Activated B cell treated with CpG ODN at 0.5 μM for 24 hours (primary cell): ENCODE results near the gene MRPS27. TPM values are rescaled to one million over a fixed set of nuclear protein-coding genes. Genes with fewer than 3 reads are reported as not detected.

Source experiments
- ATAC-seq: fragments of 200-7000 bp; cut with Tn5 transposase; one replicate; pipeline ENCODE4 v1.10.0; 2021; ENCODE audit warnings: low read depth, mild to moderate bottlenecking, moderate library complexity
- CTCF ChIA-PET: fragments of 350-600 bp; sonication (Branson Sonifier 250); formaldehyde crosslinking; loops from one replicate; lab custom pipeline; 2021; ENCODE audit warnings: antibody characterized with exemption; lab: Charles Lee
- POLR2A ChIA-PET: fragments of 350-600 bp; sonication (Branson Sonifier 250); formaldehyde crosslinking; loops from one replicate; lab custom pipeline; 2021; ENCODE audit warnings: antibody characterized with exemption; lab: Charles Lee
- DNase-seq: peaks from one replicate; pipeline ENCODE4 v3.0.0; 2022
- H3K27ac Mint-ChIP-seq: one replicate; pipeline ENCODE4 v1.8.0; 2020; ENCODE audit warnings: mixed read lengths
- H3K27me3 Mint-ChIP-seq: one replicate; pipeline ENCODE4 v1.8.0; 2021; ENCODE audit warnings: mixed read lengths
- H3K36me3 Mint-ChIP-seq: one replicate; pipeline ENCODE4 v1.8.0; 2021; ENCODE audit warnings: low read depth, mixed read lengths
- H3K4me1 Mint-ChIP-seq: one replicate; pipeline ENCODE4 v1.8.0; 2021; ENCODE audit warnings: mixed read lengths
- H3K4me3 Mint-ChIP-seq: one replicate; pipeline ENCODE4 v1.8.0; 2020; ENCODE audit warnings: mild to moderate bottlenecking, mixed read lengths
- H3K9me3 Mint-ChIP-seq: one replicate; pipeline ENCODE4 v1.8.0; 2020; ENCODE audit warnings: mixed read lengths
- CTCF ChIP-seq: fragments of 200-600 bp; IDR thresholded peaks from one replicate; pipeline ENCODE4 v1.8.0; 2022; ENCODE audit warnings: antibody characterized with exemption, mild to moderate bottlenecking
- intact Hi-C: fragments of 100-400 bp; cut with micrococcal nuclease; formaldehyde crosslinking; loops from one replicate; pipeline ENCODE4 v1.15.1; 2024
- total RNA-seq: library from RNA; stranded (reverse); gene quantifications from 2 replicates; pipeline ENCODE4 v1.2.3, GENCODE V29; 2022

Gene MRPS27
- total RNA-seq, 1 donor from 2014 or later: 69.2 TPM

DNA sequence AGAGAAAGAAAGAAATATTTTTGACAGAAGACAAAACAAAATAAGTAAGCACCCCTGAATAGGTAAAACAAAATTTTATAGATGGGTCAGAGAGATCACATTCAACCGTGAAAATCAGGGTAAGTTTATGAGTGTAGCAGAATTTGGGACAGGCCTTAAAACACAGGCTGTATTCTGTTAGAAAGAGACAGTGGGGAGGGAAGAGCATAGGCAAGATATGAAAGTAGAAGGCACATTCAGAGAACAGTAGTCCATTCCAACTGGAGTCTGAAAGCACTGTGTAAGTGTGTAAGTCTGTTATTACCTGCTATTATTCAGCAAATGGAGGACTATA, 38.6 kb downstream of the MRPS27 start:
- ATAC-seq (no peak), DNase-seq (no peak)
- Mint-ChIP-seq H3K9me3 (no peaks in the 10 kb centered on the region), H3K27me3 (no peaks in the 10 kb centered on the region), H3K4me3 (no peak overlapping the region), H3K4me1 (peaks cover 20% of the 10 kb centered on the region), H3K36me3 (peaks cover 53% of the 10 kb centered on the region), H3K27ac (no peak overlapping the region)
- intact Hi-C loops: loop anchor here (2.0 kb wide), 1 partner anchor 17 kb away; no protein-coding TSS in a partner anchor
- POLR2A ChIA-PET: interaction anchor here (1.6 kb wide), 1 partner anchor 27 kb away, joined by 4 read pairs; no protein-coding TSS in a partner anchor
- CTCF ChIA-PET: interaction anchor here (1.1 to 1.3 kb wide), 2 partner anchors 24 to 27 kb away, joined by 3 to 6 read pairs; no protein-coding TSS in a partner anchor
- no peak for TF ChIP-seq CTCF

DNA sequence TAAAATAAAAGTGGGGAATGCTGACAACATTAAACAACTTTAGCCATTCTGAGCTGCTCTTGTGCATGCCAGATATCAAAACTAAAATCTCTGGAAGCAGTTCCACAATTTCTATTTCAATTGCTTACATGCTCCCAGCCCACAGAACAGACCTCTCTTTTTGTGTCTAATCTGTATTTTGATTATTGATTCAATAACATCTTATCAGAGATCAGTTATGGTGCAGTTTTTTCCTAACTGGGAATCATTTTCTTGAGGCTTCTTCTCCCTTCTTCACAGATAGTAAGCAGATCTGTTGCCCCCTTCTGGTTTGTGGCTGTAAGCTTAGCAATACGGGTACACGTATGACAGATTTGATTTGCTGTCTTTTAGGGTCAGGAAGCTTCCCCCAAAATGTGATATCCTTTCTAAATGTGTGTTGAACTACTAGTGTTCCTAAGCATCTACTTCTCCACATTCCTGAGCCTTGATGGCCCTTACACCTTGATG, 39.4 kb downstream of the MRPS27 start:
- Mint-ChIP-seq H3K27ac (no peak overlapping the region), H3K9me3 (no peaks in the 10 kb centered on the region), H3K4me1 (peaks cover 15% of the 10 kb centered on the region), H3K27me3 (no peaks in the 10 kb centered on the region), H3K36me3 (peaks cover 56% of the 10 kb centered on the region), H3K4me3 (no peak overlapping the region)
- TF ChIP-seq CTCF: no peak
- ChIA-PET CTCF (interaction anchor here (1.1 to 1.3 kb wide), 2 partner anchors 25 to 28 kb away, joined by 3 to 6 read pairs; no protein-coding TSS in a partner anchor), POLR2A (interaction anchor here (1.6 kb wide), 1 partner anchor 27 kb away, joined by 4 read pairs; no protein-coding TSS in a partner anchor)
- ATAC-seq: peak; percentile 28
- intact Hi-C loops: loop anchor here (1.0 to 2.0 kb wide), 2 partner anchors 18 to 28 kb away; no protein-coding TSS in a partner anchor
- no peak for DNase-seq

DNA sequence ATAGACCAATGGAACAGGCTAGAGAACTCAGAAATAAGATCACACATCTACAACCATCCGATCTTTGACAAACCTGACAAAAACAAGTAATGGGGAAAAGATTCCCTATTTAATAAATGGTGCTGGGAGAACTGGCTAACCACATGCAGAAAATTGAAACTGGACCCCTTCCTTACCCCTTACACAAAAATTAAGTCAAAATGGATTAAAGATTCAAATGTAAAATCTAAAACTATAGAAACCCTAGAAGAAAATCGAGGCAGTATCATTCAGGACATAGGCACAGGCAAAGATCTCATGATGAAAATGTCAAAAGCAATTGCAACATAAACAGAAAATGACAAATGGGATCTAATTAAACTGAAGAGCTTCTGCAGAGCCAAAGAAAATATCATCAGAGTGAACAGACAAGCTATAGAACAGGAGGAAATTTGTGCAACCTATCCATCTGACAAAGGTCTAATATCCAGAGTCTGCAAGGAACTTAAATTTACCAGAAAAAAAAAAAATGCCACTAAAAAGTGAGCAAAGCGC, 43.8 kb downstream of the MRPS27 start:
- H3K4me3 Mint-ChIP-seq: no peak overlapping the region
- peaks cover 8% of the 10 kb centered on the region for H3K4me1 Mint-ChIP-seq
- POLR2A ChIA-PET: no interaction called here
- no peaks in the 10 kb centered on the region for H3K9me3 Mint-ChIP-seq
- H3K36me3 Mint-ChIP-seq: peaks cover 55% of the 10 kb centered on the region
- intact Hi-C loops: no loop called here
- no peak for TF ChIP-seq CTCF
- DNase-seq (no peak), ATAC-seq (no peak)
- CTCF ChIA-PET: no interaction called here
- H3K27ac Mint-ChIP-seq: no peak overlapping the region
- no peaks in the 10 kb centered on the region for H3K27me3 Mint-ChIP-seq

GRCh38 chr5:72273547-72273946, 46.5 kb downstream of the MRPS27 start:
- no peak overlapping the region for H3K27ac Mint-ChIP-seq
- peaks cover 44% of the 10 kb centered on the region for H3K36me3 Mint-ChIP-seq
- no peak for ATAC-seq
- no peak for TF ChIP-seq CTCF
- intact Hi-C loops: no loop called here
- peaks cover 13% of the 10 kb centered on the region for H3K4me1 Mint-ChIP-seq
- DNase-seq: no peak
- no peak overlapping the region for H3K4me3 Mint-ChIP-seq
- H3K27me3 Mint-ChIP-seq: no peaks in the 10 kb centered on the region
- CTCF ChIA-PET: no interaction called here
- POLR2A ChIA-PET: no interaction called here
- H3K9me3 Mint-ChIP-seq: no peaks in the 10 kb centered on the region

GRCh38 chr5:72272398-72272797, 47.6 kb downstream of the MRPS27 start:
- TF ChIP-seq CTCF: no peak
- no peak for ATAC-seq
- Mint-ChIP-seq H3K36me3 (peaks cover 40% of the 10 kb centered on the region), H3K27me3 (no peaks in the 10 kb centered on the region), H3K27ac (no peak overlapping the region), H3K4me3 (no peak overlapping the region), H3K4me1 (peaks cover 13% of the 10 kb centered on the region), H3K9me3 (no peaks in the 10 kb centered on the region)
- DNase-seq: no peak
- POLR2A ChIA-PET: no interaction called here
- intact Hi-C loops: no loop called here
- CTCF ChIA-PET: no interaction called here
